ENCODE data around the gene HTD2.
A peak's percentile ranks its signal among the peaks of the same experiment; 100 is the strongest.

Gene HTD2

DNA sequence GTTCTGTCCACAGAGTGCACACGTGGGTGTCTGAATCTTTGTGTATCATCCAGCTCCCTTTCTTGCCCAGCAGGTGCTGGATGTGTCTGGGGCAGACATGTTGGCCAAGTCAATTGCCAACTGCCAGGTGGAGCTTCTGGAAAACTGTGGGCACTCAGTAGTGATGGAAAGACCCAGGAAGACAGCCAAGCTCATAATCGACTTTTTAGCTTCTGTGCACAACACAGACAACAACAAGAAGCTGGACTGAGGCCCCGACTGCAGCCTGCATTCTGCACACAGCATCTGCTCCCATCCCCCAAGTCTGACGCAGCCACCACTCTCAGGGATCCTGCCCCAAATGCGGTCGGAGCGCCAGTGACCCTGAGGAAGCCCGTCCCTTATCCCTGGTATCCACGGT lies 12.8 kb upstream of the HTD2 start:
- no peak for FAIRE-seq

- FAIRE-seq: no peak
Measured at GRCh38 chr3:58296269-58296668, 10.1 kb upstream of the HTD2 start.

DNA sequence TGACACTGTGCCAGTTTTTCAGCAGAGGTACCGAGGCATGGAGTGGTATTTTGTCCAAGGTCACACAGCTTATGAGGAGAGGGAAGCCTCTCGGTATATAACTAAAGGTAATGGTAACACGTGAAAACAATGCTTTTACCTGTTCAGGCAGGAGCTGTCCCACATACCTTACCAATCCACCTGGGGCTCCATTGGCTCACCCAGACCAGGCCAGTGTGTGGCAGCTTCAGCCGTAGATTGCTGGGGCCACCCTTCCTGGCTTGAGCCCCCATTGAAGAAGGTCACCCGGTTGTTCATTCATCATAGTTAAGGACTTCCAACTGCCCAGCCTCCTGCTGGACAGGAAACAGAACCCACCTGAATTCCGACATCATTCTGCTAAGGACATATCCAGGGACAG lies 9.5 kb upstream of the HTD2 start:
- FAIRE-seq: no peak

DNA sequence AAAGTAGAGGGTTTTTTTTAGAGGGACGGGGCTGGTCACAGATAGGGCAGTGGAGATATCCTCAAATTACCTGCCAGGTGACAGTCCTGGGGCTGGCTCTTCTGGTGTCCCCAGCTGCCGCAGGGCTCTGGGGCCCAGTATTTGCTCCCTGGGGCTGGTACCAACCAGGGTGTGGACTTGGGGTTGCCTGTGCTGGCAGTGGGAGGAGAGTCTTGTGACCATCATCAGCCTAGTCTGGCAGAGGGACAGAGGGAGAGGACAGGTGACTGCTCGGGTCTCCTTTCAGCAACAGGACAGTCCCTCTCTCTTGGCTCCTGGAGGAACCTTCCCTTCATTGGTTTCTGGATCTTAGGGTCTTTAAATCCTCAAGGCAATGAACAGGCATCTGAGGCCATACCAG lies 8.1 kb upstream of the HTD2 start:
- FAIRE-seq: no peak

DNA sequence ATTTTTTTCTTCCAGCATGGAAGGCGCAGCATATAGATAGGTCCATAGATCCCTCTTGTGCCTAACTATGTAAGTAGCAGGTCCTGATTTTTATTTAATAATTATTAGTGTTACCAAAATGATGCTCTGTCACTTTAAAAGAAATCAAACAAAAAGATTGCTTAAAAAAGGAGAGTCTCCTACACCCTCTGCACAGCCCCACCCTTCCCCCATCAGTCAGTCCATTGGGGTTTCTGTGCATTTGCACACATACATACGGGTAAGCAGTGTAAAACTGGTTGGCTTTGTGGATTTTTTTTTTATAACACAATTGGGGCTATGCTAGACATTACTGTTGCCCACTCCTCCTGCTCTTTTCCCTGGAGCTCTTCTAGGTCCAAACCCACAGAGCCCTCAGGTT lies 7.2 kb upstream of the HTD2 start:
- FAIRE-seq: no peak

DNA sequence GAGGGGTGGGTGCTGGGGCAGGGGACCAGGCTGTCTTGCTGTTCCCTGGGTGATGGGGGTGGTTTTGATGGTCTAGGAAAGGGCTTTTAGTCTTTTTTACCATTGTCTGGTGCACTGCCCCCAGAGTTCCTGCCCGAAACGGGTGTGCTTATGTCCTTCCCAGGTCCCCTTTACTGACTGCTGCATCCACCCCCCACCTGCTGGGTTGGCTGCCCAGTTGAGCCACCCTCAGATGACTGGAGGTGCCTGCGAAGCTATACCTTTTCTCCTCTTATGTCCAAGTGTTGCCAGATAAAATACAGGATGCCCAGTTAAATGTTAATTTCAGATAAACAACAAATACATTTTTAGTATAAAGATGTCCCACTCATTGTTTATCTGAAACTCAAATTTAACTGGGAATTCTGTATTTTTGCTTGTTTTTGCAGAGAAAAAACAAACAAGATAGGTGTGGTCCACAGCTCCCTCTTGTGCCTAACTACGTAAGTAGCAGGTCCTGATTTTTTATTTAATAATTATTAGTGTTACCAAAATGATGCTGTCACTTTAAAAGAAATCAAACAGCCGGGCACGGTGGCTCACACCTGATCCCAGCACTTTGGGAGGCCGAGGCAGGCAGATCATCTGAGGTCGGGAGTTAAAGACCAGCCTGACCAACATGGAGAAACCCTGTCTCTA lies 6.3 kb upstream of the HTD2 start:
- FAIRE-seq: peak; percentile 92

- FAIRE-seq: peak; percentile 44
Measured at GRCh38 chr3:58307639-58308215, 1.4 kb downstream of the HTD2 start.

DNA sequence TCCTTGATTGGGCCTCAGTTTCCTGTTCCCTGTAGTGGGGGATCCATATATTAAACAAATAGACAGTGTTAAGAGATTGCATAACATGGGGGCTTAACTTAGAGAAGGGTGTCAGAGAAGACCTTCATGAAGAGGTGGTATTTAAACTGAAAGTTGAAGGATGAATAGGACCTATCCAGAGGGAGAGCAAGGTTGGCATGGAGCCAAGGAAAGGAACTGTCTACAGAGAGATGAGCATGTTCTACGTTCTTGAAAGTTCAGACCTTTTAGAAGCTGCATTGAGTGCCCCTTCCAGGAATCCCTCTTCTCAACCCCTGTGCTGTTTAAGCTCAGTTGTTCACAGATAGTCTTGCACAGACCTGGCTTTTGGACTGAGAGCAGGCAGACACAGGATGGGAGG lies 2.4 kb downstream of the HTD2 start:
- FAIRE-seq: no peak

GRCh38 chr3:58317811-58318210 lies 11.5 kb downstream of the HTD2 start:
- no peak for FAIRE-seq

DNA sequence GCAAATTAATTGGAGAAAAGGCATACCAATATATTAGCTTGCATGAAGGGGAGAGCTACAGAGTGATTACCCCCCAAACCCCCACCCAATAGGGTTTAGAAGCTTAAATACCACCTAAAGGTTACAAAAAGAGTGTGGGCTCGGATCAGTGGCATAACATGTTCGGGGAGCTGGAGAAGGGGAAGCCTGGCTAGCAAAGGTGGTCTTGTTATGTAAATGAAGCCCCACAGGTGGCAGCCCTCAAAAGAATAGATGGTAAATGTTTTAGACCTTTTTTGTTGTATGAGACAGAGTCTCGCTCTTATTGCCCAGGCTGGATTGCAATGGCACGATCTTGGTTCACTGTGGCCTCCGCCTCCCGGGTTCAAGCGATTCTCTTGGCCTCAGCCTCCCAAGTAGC lies 15.5 kb downstream of the HTD2 start:
- no peak for FAIRE-seq

DNA sequence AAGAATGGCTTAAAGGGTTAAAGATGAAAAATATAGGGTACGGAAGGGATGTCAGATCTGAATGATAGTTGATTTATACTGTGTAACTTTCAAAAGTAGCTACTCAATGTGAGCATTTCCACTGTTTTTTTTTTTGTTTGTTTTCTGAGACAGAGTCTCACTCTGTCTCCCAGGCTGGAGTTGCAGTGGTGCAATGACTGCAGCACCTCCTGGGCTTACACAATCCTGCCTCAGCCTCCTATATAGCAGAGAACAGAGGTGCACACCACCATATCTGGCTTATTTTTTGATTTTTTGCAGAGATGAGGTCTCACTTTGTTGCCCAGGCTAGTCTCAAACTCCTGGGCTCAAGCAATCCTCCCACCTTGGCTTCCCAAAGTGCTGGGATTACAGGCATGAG lies 16.5 kb downstream of the HTD2 start:
- no peak for FAIRE-seq

GRCh38 chr3:58323529-58324390 lies 17.4 kb downstream of the HTD2 start:
- FAIRE-seq: no peak

GRCh38 chr3:58324391-58325390 lies 18.4 kb downstream of the HTD2 start:
- no peak for FAIRE-seq

- FAIRE-seq: no peak
Measured at GRCh38 chr3:58325525-58325992, 19.2 kb downstream of the HTD2 start.

DNA sequence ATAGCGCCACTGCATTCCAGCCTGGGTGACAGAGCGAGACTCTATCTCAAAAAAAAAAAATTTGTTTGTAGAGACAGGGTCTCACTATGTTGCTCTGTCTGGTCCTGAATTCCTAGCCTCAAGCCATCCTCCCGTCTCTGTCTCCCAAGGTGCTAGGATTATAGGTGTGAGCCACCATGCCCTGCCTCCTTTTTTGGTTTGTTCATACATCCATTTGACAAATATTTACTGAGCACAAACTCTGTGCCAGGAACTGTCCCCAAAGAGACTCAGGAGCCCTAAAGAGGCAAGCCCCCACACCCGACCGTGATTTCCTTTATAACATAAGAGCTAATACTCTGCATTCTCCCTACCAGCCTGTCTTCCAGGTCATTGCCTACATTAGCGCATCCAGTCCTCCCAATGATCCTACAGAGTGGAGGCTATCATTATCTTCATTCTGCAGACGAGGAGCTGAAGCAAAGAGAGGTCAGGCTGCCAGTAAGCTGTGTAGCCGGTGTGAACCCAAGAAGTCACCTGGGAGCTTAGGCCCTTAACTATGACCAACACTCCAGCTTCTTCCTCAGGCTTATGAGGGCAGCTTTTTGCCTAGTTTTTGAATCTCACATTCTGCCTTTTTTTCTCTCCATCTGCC lies 20.1 kb downstream of the HTD2 start:
- no peak for FAIRE-seq

DNA sequence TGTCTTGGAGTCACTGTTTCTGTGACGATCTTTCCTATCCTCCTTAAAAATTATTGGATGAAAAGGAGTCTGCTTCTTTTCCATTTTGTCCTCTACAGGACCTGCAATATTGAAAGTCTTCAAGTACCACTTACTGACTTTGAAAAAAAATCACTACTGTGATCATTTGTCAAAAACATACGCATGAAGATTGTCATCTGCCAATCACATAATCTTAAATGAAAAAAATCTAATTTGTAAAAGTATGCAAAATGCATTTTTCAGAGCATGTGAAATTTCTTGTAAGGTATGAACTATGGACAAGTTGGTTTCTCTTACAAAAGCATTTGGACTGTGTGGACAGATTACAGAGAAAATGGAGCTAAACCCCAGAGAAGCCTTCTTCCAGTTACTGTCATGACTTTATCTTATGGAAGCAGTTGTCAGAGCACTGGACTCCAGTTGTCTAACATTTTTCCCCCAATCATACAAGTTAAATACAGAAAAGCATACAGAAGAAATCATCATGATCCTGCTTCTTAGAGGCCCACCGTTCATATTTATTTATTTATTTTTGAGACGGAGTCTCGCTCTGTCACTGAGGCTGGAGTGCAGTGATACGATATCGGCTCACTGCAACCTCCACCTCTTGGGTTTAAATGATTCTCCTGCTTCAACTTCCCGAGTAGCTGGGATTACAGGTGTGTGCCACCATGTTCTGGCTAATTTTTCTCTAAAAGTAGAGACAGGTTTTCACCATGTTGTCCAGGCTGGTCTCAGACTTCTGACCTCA lies 23.0 kb downstream of the HTD2 start:
- no peak for FAIRE-seq

DNA sequence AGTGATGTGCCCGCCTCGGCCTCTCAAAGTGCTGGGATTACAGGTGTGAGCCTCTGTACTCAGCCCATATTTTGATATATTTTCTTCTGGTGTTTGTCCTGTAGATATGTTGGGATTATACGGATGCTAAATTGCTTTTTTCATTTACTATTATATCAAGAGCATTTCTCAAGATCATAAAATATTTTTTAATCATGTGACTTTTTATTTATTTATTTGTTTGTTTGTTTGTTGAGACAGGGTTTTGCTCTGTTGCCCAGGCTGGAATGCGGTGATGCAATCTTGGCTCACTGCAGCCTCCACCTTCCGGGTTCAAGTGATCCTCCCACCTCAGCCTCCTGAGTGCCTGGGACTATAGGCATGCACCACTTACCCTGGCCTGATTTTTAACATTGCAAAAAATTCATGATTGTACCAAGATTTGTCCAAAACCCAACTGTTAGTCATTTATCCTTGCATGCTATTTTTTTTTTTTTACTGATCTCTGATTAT lies 23.6 kb downstream of the HTD2 start:
- FAIRE-seq: no peak

DNA sequence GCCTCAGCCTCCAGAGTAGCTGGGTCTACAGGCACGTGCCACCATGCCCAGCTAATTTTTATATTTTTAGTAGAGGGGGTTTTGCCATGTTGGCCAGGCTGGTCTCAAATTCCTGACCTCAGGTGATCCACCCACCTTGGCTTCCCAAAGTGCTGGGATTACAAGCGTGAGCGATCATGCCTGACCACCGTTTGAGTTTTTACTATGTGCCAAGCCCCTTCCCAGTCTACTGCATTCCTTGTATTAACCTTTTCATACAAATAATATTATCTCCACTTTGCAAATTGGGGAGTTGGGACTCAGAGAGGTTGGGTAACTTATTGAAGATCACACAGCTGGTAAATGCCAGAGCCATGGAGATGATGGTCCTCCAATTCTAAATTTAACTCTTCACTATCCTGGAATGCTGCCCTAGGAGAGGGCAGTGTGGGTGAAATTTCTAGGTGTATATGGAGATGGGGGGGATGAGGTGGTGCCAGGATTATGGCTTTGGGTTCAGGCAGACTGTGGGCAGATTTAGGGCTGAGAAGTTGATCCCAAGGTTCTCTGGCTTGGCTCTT lies 25.4 kb downstream of the HTD2 start:
- FAIRE-seq: no peak

- no peak for FAIRE-seq
Measured at GRCh38 chr3:58332575-58333188, 26.4 kb downstream of the HTD2 start, which contains the start of gene PXK. TSS of gene PXK (plus strand) at chr3:58332892. CDS start at chr3:58332989, 97 bp downstream.

Measured in G401.6 (cell line).